K562 (cell line): ENCODE measurements around the gene TBC1D2B. TPM values are rescaled to one million over a fixed set of nuclear protein-coding genes. Genes with fewer than 3 reads are reported as not detected.
A peak's percentile ranks its signal among the peaks of the same experiment; 100 is the strongest.

ENCODE experiments used
- CBX5 ChIP-seq: IDR thresholded peaks from 2 replicates; pipeline ENCODE4 v1.6.1; 2014; ENCODE audit warnings: low read depth, borderline replicate concordance
- CREB1 ChIP-seq, 2 experiments: sonication (generic) in 1 of 2; formaldehyde crosslinking in 1 of 2; IDR thresholded peaks; 2 replicates each; pipeline versions ENCODE4 v1.6.1 to v1.8.0; 2012 to 2022; ENCODE audit warnings: inconsistent platforms in 1 of 2, mild to moderate bottlenecking in 1 of 2, missing genetic modification reagents in 1 of 2, moderate library complexity in 1 of 2
- ETV5 ChIP-seq: sonication (generic); formaldehyde crosslinking; IDR thresholded peaks from 2 replicates; pipeline ENCODE4 v1.4.0; 2020; ENCODE audit warnings: low read depth, mild to moderate bottlenecking, missing genetic modification reagents
- GATAD2B ChIP-seq: fragments of 450-650 bp; IDR thresholded peaks from 2 replicates; pipeline ENCODE4 v1.6.1; 2017; ENCODE audit warnings: mild to moderate bottlenecking, borderline replicate concordance
- KDM2B ChIP-seq: fragments of 250-450 bp; sonication (Bioruptor Pico); IDR thresholded peaks from 2 replicates; pipeline ENCODE4 v1.8.0; 2021; ENCODE audit warnings: mild to moderate bottlenecking, moderate library complexity
- MECOM ChIP-seq: fragments of 250-450 bp; sonication (Bioruptor Pico); IDR thresholded peaks from 2 replicates; pipeline ENCODE4 v1.8.0; 2022; ENCODE audit warnings: inconsistent platforms
- MEF2D ChIP-seq: conservative IDR thresholded peaks from 2 replicates; pipeline ENCODE4 v1.6.1; 2016; ENCODE audit warnings: low read depth, missing genetic modification characterization, missing compliant biosample characterization
- MTA1 ChIP-seq: fragments of 450-650 bp; IDR thresholded peaks from 2 replicates; pipeline ENCODE4 v1.6.1; 2017; ENCODE audit warnings: borderline replicate concordance
- RB1 ChIP-seq: fragments of 450-650 bp; IDR thresholded peaks from 2 replicates; pipeline ENCODE4 v1.6.1; 2017; ENCODE audit warnings: low read depth, mild to moderate bottlenecking
- ZFX ChIP-seq: sonication (generic); formaldehyde crosslinking; IDR thresholded peaks from 2 replicates; pipeline ENCODE4 v1.8.0; 2022; ENCODE audit warnings: mild to moderate bottlenecking, missing genetic modification reagents, moderate library complexity
- ZNF124 ChIP-seq: sonication (generic); formaldehyde crosslinking; IDR thresholded peaks from 2 replicates; pipeline ENCODE4 v1.8.1; 2022; ENCODE audit warnings: missing genetic modification reagents
- ZNF507 ChIP-seq: conservative IDR thresholded peaks from 2 replicates; pipeline ENCODE4 v1.6.1; 2017; ENCODE audit warnings: missing genetic modification characterization, missing compliant biosample characterization
- polyA plus RNA-seq, 8 experiments: library from polyadenylated mRNA; depleted of rRNA in 4 of 8; stranded (reverse) in 5 of 8; unstranded in 3 of 8; fragments of >200 nt; fragmentation: Nextera tagmentation in 2 of 8; fragmentation: Illumina TruSeq in 1 of 8; extraction: Ambion mirVana in 2 of 8; extraction: Trizol in 1 of 8; gene quantifications; 2 replicates each; pipeline versions ENCODE4 v1.2.1 to v1.2.3, GENCODE V29; 2011 to 2014; ENCODE audit warnings: inconsistent platforms in 1 of 8, missing spikeins in 1 of 8
- total RNA-seq, 7 experiments: library from RNA; depleted of rRNA in 6 of 7; stranded (reverse); fragments of >200 nt in 6 of 7; fragmentation: Illumina TruSeq in 2 of 7; extraction: Trizol in 2 of 7; gene quantifications; 2 replicates each; pipeline versions ENCODE4 v1.2.1 to v1.2.3, GENCODE V29; 2011 to 2021; ENCODE audit warnings: low replicate concordance in 1 of 7
- TF ChIP-seq, protein P1 (sequence below): fragments of 450-650 bp; IDR thresholded peaks from 2 replicates; pipeline ENCODE4 v1.6.1; 2016; ENCODE audit warnings: mild to moderate bottlenecking, moderate library complexity
- TF ChIP-seq, protein P2 (sequence below): conservative IDR thresholded peaks from 2 replicates; pipeline ENCODE4 v1.6.1; 2011; ENCODE audit warnings: low read depth, mild to moderate bottlenecking, low read length; ENCODE audit not compliant: control insufficient read depth

TBC1D2B gene
- total and polyA plus RNA-seq, 9 of the 15 experiments (the other 6 are each of a cell fraction or from before 2014, with no cell fraction given), result 0.15 to 16.3 (median 8.9) TPM

DNA sequence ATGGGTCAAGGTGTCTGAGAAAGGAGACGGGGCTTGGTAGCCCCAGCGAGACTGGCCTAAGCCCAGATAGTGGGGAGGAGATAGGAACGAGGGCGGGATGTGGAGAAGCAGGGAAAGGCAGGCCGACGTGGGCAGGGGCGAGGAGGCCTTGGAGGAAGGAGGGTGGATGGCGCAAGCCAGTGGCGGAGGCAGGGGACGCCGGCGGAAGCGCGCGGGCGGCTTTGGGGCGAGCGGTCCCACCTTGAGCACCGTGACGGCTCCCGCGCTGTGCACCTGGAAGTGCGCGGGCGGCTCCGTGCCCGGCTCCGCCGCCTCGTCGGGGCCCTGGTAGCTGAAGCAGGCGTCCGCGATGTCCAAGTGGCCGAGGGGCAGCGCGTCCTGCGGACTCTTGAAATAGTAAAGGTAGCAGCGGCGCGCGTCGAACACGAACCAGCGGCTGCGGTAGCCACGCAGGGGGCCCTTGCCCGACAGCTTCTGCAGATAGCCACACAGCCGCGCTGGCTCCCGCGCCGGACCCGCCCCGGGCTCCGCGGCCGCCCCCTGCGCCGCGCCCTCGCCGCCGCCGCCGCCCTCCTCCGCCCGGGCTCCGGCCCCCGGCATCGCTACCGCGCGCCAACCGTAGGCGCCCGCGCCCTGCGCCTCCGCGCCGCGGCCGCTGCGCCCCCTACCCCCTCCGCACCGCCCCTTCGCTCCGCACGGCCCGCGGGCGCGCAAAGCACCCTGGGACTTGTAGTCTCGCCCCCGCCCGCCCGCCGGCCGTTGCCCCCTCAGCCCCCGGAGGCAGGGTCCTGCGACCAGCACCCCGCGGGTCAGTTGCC, at the start of gene TBC1D2B (continued):
- TF ChIP-seq, protein P1, sequence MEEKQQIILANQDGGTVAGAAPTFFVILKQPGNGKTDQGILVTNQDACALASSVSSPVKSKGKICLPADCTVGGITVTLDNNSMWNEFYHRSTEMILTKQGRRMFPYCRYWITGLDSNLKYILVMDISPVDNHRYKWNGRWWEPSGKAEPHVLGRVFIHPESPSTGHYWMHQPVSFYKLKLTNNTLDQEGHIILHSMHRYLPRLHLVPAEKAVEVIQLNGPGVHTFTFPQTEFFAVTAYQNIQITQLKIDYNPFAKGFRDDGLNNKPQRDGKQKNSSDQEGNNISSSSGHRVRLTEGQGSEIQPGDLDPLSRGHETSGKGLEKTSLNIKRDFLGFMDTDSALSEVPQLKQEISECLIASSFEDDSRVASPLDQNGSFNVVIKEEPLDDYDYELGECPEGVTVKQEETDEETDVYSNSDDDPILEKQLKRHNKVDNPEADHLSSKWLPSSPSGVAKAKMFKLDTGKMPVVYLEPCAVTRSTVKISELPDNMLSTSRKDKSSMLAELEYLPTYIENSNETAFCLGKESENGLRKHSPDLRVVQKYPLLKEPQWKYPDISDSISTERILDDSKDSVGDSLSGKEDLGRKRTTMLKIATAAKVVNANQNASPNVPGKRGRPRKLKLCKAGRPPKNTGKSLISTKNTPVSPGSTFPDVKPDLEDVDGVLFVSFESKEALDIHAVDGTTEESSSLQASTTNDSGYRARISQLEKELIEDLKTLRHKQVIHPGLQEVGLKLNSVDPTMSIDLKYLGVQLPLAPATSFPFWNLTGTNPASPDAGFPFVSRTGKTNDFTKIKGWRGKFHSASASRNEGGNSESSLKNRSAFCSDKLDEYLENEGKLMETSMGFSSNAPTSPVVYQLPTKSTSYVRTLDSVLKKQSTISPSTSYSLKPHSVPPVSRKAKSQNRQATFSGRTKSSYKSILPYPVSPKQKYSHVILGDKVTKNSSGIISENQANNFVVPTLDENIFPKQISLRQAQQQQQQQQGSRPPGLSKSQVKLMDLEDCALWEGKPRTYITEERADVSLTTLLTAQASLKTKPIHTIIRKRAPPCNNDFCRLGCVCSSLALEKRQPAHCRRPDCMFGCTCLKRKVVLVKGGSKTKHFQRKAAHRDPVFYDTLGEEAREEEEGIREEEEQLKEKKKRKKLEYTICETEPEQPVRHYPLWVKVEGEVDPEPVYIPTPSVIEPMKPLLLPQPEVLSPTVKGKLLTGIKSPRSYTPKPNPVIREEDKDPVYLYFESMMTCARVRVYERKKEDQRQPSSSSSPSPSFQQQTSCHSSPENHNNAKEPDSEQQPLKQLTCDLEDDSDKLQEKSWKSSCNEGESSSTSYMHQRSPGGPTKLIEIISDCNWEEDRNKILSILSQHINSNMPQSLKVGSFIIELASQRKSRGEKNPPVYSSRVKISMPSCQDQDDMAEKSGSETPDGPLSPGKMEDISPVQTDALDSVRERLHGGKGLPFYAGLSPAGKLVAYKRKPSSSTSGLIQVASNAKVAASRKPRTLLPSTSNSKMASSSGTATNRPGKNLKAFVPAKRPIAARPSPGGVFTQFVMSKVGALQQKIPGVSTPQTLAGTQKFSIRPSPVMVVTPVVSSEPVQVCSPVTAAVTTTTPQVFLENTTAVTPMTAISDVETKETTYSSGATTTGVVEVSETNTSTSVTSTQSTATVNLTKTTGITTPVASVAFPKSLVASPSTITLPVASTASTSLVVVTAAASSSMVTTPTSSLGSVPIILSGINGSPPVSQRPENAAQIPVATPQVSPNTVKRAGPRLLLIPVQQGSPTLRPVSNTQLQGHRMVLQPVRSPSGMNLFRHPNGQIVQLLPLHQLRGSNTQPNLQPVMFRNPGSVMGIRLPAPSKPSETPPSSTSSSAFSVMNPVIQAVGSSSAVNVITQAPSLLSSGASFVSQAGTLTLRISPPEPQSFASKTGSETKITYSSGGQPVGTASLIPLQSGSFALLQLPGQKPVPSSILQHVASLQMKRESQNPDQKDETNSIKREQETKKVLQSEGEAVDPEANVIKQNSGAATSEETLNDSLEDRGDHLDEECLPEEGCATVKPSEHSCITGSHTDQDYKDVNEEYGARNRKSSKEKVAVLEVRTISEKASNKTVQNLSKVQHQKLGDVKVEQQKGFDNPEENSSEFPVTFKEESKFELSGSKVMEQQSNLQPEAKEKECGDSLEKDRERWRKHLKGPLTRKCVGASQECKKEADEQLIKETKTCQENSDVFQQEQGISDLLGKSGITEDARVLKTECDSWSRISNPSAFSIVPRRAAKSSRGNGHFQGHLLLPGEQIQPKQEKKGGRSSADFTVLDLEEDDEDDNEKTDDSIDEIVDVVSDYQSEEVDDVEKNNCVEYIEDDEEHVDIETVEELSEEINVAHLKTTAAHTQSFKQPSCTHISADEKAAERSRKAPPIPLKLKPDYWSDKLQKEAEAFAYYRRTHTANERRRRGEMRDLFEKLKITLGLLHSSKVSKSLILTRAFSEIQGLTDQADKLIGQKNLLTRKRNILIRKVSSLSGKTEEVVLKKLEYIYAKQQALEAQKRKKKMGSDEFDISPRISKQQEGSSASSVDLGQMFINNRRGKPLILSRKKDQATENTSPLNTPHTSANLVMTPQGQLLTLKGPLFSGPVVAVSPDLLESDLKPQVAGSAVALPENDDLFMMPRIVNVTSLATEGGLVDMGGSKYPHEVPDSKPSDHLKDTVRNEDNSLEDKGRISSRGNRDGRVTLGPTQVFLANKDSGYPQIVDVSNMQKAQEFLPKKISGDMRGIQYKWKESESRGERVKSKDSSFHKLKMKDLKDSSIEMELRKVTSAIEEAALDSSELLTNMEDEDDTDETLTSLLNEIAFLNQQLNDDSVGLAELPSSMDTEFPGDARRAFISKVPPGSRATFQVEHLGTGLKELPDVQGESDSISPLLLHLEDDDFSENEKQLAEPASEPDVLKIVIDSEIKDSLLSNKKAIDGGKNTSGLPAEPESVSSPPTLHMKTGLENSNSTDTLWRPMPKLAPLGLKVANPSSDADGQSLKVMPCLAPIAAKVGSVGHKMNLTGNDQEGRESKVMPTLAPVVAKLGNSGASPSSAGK, result peak; percentile 31; the same call in 1 of the 2 replicates
- TF ChIP-seq ETV5 (CRISPR knock-in tag) (0 out of 2 replicates have a peak, but pooled peaks have one; percentile 38), KDM2B (peak; percentile 66; the same call in 1 of the 2 replicates), GATAD2B (peak; percentile 68; the same call in 1 of the 2 replicates), ZNF124 (CRISPR knock-in tag) (no peak), RB1 (peak; percentile 44; the same call in 1 of the 2 replicates), MEF2D (tag) (no peak), ZFX (CRISPR knock-in tag) (peak; percentile 57), MECOM (CRISPR knock-in tag) (no peak), MTA1 (0 out of 2 replicates have a peak, but pooled peaks have one; percentile 20), CBX5 (no peak), CREB1 (IDR thresholded peaks at IDR 0.05) (peak; percentile 47; the same call in 1 of the 2 replicates), CREB1 (CRISPR knock-in tag; IDR thresholded peaks at IDR 0.05) (no peak), ZNF507 (tag) (no peak)
- TF ChIP-seq, protein P2, sequence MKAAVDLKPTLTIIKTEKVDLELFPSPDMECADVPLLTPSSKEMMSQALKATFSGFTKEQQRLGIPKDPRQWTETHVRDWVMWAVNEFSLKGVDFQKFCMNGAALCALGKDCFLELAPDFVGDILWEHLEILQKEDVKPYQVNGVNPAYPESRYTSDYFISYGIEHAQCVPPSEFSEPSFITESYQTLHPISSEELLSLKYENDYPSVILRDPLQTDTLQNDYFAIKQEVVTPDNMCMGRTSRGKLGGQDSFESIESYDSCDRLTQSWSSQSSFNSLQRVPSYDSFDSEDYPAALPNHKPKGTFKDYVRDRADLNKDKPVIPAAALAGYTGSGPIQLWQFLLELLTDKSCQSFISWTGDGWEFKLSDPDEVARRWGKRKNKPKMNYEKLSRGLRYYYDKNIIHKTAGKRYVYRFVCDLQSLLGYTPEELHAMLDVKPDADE, result peak; percentile 63; the same call in 1 of the 2 replicates
